Left forelimb (tissue), 1 donor: Measurements from ENCODE around the gene SFXN2.
"Not testable (repeated sequence)": the region's sequence is repeated elsewhere in the genome, so short reads cannot be mapped to it uniquely, and the experiment has no call there.

Experiments used
- DNase-seq: peaks from one replicate; pipeline ENCODE4 v3.0.0-alpha.2; 2018; ENCODE audit warnings: low spot score

Gene SFXN2

GRCh38 chr10:102720337-102720736 lies 5.9 kb downstream of the SFXN2 start:
- no peak for DNase-seq

- DNase-seq: no peak
Observed at GRCh38 chr10:102720775-102721301, 6.4 kb downstream of the SFXN2 start.

GRCh38 chr10:102721954-102722353 lies 7.5 kb downstream of the SFXN2 start:
- no peak for DNase-seq

GRCh38 chr10:102723989-102724388 lies 9.6 kb downstream of the SFXN2 start:
- DNase-seq: no peak

GRCh38 chr10:102726274-102726673 lies 11.8 kb downstream of the SFXN2 start:
- DNase-seq: no peak

GRCh38 chr10:102727037-102727818 lies 12.8 kb downstream of the SFXN2 start:
- no peak for DNase-seq

- peak; percentile 87 for DNase-seq
Observed at GRCh38 chr10:102729029-102730026, 14.9 kb downstream of the SFXN2 start.

GRCh38 chr10:102731222-102731800 lies 16.9 kb downstream of the SFXN2 start:
- no peak for DNase-seq

GRCh38 chr10:102732661-102733060 lies 18.2 kb downstream of the SFXN2 start:
- DNase-seq: no peak

GRCh38 chr10:102735065-102735562 lies 20.7 kb downstream of the SFXN2 start:
- DNase-seq: no peak

GRCh38 chr10:102738692-102739121 lies 24.3 kb downstream of the SFXN2 start:
- no peak for DNase-seq

- DNase-seq: no peak
Observed at GRCh38 chr10:102740229-102740628, 25.8 kb downstream of the SFXN2 start.

GRCh38 chr10:102741726-102742237 lies 27.3 kb downstream of the SFXN2 start:
- no peak for DNase-seq

- DNase-seq: not testable (repeated sequence)
Observed at GRCh38 chr10:102742313-102742712, 27.9 kb downstream of the SFXN2 start.

- no peak for DNase-seq
Observed at GRCh38 chr10:102743078-102743587, 28.7 kb downstream of the SFXN2 start.

GRCh38 chr10:102743588-102744373 lies 29.3 kb downstream of the SFXN2 start, which contains the start of gene WBP1L:
TSS of gene WBP1L (plus strand) at chr10:102743948. CDS start at chr10:102744054, 106 bp downstream.
- DNase-seq: peak; percentile 94

- DNase-seq: no peak
Observed at GRCh38 chr10:102744374-102745051, 30.1 kb downstream of the SFXN2 start.

GRCh38 chr10:102745157-102745556 lies 30.7 kb downstream of the SFXN2 start:
- no peak for DNase-seq

GRCh38 chr10:102752266-102752930 lies 38.0 kb downstream of the SFXN2 start:
- DNase-seq: no peak
